Smooth muscle cell (in vitro differentiated cells): Measurements from ENCODE around the gene GAS2L2. TPM values are rescaled to one million over a fixed set of nuclear protein-coding genes. Genes with fewer than 3 reads are reported as not detected.

Experiments
- DNase-seq: peaks from one replicate; lab custom pipeline; 2025; ENCODE audit not compliant: unreplicated experiment; lab: John Stamatoyannopoulos, UW
- H2AFZ ChIP-seq: fragments of 200-600 bp; sonication (generic); 2 replicates; pipeline ENCODE4 v1.6.0; 2016; ENCODE audit warnings: antibody characterized with exemption, low read depth, mild to moderate bottlenecking
- H3F3A ChIP-seq: fragments of 200-600 bp; sonication (generic); 2 replicates; pipeline ENCODE4 v1.6.0; 2017; ENCODE audit warnings: antibody characterized with exemption, low read depth
- H3K27ac ChIP-seq: fragments of 200-600 bp; sonication (generic); 2 replicates; pipeline ENCODE4 v1.5.1; 2016; ENCODE audit warnings: low read depth, mild to moderate bottlenecking
- H3K27me3 ChIP-seq: fragments of 200-600 bp; sonication (generic); 2 replicates; pipeline ENCODE4 v1.6.1; 2016; ENCODE audit warnings: low read depth, mild to moderate bottlenecking
- H3K36me3 ChIP-seq: fragments of 200-600 bp; sonication (generic); 2 replicates; pipeline ENCODE4 v1.5.1; 2016; ENCODE audit warnings: low read depth
- H3K4me1 ChIP-seq: fragments of 200-600 bp; sonication (generic); 2 replicates; pipeline ENCODE4 v1.5.1; 2016; ENCODE audit warnings: low read depth
- H3K4me2 ChIP-seq: fragments of 200-600 bp; sonication (generic); 2 replicates; pipeline ENCODE4 v1.6.0; 2016; ENCODE audit warnings: mild to moderate bottlenecking
- H3K4me3 ChIP-seq: fragments of 200-600 bp; sonication (generic); 2 replicates; pipeline ENCODE4 v1.5.1; 2016; ENCODE audit warnings: mild to moderate bottlenecking
- H3K79me2 ChIP-seq: fragments of 200-600 bp; sonication (generic); 2 replicates; pipeline ENCODE4 v1.6.0; 2016; ENCODE audit warnings: low read depth, mild to moderate bottlenecking
- H3K9ac ChIP-seq: fragments of 200-600 bp; sonication (generic); 2 replicates; pipeline ENCODE4 v1.6.0; 2016; ENCODE audit warnings: low read depth
- H3K9me3 ChIP-seq: fragments of 200-600 bp; sonication (generic); replicated peaks from 2 replicates; pipeline ENCODE4 v1.5.1; 2016; ENCODE audit warnings: low read depth
- H4K20me1 ChIP-seq: fragments of 200-600 bp; sonication (generic); 2 replicates; pipeline ENCODE4 v1.6.0; 2016; ENCODE audit warnings: low read depth
- CTCF ChIP-seq: fragments of 200-600 bp; sonication (generic); IDR thresholded peaks from 2 replicates; pipeline ENCODE4 v1.5.1; 2017; ENCODE audit warnings: borderline replicate concordance, mild to moderate bottlenecking, antibody characterized with exemption; ENCODE audit not compliant: insufficient read depth, poor library complexity, severe bottlenecking
- WGBS: methylation state at CpG from one replicate; pipeline ENCODE4 v1.1.7; 2016; ENCODE audit warnings: low lambda C conversion rate; 5-methylcytosine and 5-hydroxymethylcytosine counted together
- polyA plus RNA-seq: library from polyadenylated mRNA; unstranded; fragments of >200 nt; fragmentation: Nextera tagmentation; extraction: Ambion mirVana; gene quantifications from 2 replicates; pipeline ENCODE4 v1.2.1, GENCODE V29; 2016
- total RNA-seq: library from RNA; depleted of rRNA; stranded (reverse); fragments of >200 nt; gene quantifications from 2 replicates; pipeline ENCODE4 v1.2.3, GENCODE V29; 2014

Gene GAS2L2
- total and polyA plus RNA-seq, 2 experiments from 2014 or later: not detected

- Histone ChIP-seq H3K4me3 (no peak overlapping the region), H2AFZ (no peak overlapping the region), H3K9ac (no peak overlapping the region), H3K27ac (no peak overlapping the region), H3K9me3 (no peaks in the 10 kb centered on the region), H3K4me1 (peaks cover 6% of the 10 kb centered on the region), H3F3A (peaks cover 21% of the 10 kb centered on the region), H3K36me3 (no peaks in the 10 kb centered on the region), H3K27me3 (no peaks in the 10 kb centered on the region), H4K20me1 (no peaks in the 10 kb centered on the region), H3K4me2 (no peak overlapping the region), H3K79me2 (no peaks in the 10 kb centered on the region)
- 63% methylated on average over 3 of the region's 3 CpGs for WGBS
- DNase-seq: no peak
- no peak for TF ChIP-seq CTCF
These were observed 27.9 kb upstream of the GAS2L2 start for GRCh38 chr17:35780950-35781349.

GRCh38 chr17:35778641-35779196 is 25.7 kb upstream of the GAS2L2 start:
- Histone ChIP-seq H3K79me2 (no peaks in the 10 kb centered on the region), H3F3A (peaks cover 27% of the 10 kb centered on the region), H3K4me1 (peaks cover 20% of the 10 kb centered on the region), H3K27ac (peak overlapping the region; percentile 74), H3K9me3 (no peaks in the 10 kb centered on the region), H3K4me3 (no peak overlapping the region), H2AFZ (no peak overlapping the region), H4K20me1 (no peaks in the 10 kb centered on the region), H3K4me2 (peak overlapping the region; percentile 78), H3K9ac (peak overlapping the region; percentile 62), H3K27me3 (no peaks in the 10 kb centered on the region), H3K36me3 (no peaks in the 10 kb centered on the region)
- TF ChIP-seq CTCF: no peak
- WGBS: 62% methylated on average over 16 of the region's 16 CpGs
- DNase-seq: no peak

GRCh38 chr17:35775583-35775982 is 22.5 kb upstream of the GAS2L2 start:
- Histone ChIP-seq H3K4me3 (no peak overlapping the region), H3K79me2 (no peaks in the 10 kb centered on the region), H3K9me3 (no peaks in the 10 kb centered on the region), H2AFZ (no peak overlapping the region), H3K36me3 (no peaks in the 10 kb centered on the region), H3K4me1 (peaks cover 25% of the 10 kb centered on the region), H3K9ac (no peak overlapping the region), H3K4me2 (peak overlapping the region; percentile 8), H4K20me1 (no peaks in the 10 kb centered on the region), H3K27ac (no peak overlapping the region), H3F3A (peaks cover 27% of the 10 kb centered on the region), H3K27me3 (no peaks in the 10 kb centered on the region)
- 80% methylated on average over 6 of the region's 6 CpGs for WGBS
- no peak for DNase-seq
- TF ChIP-seq CTCF: no peak

- DNase-seq: no peak
- no peak for TF ChIP-seq CTCF
These were observed 22.0 kb upstream of the GAS2L2 start for GRCh38 chr17:35775039-35775438.

More at GRCh38 chr17:35775039-35775438, 22.0 kb upstream of the GAS2L2 start:
- WGBS: 90% methylated on average over 5 of the region's 5 CpGs
- Histone ChIP-seq H3K36me3 (no peaks in the 10 kb centered on the region), H3K4me3 (no peak overlapping the region), H3K79me2 (no peaks in the 10 kb centered on the region), H4K20me1 (no peaks in the 10 kb centered on the region), H3K9me3 (no peaks in the 10 kb centered on the region), H3K4me1 (peaks cover 25% of the 10 kb centered on the region), H3K27me3 (no peaks in the 10 kb centered on the region), H3K27ac (no peak overlapping the region), H3K9ac (no peak overlapping the region), H3K4me2 (peak overlapping the region; percentile 8), H3F3A (peaks cover 27% of the 10 kb centered on the region), H2AFZ (no peak overlapping the region)
